HG03025 (cell line): Measurements from ENCODE around the gene NPAS3.
A peak's percentile ranks its signal among the peaks of the same experiment; 100 is the strongest.

Experiments
- ATAC-seq: cut with Tn5 transposase; IDR thresholded peaks from one replicate; pipeline ENCODE4 v1.9.1; 2021; ENCODE audit warnings: mild to moderate bottlenecking, moderate library complexity; ENCODE audit not compliant: unreplicated experiment, low FRiP score

The NPAS3 gene

GRCh38 chr14:33357225-33358010 lies 418.7 kb downstream of the NPAS3 start:
- ATAC-seq = no peak

GRCh38 chr14:33359288-33359881 lies 420.7 kb downstream of the NPAS3 start:
- no peak for ATAC-seq

- no peak for ATAC-seq
Observed at GRCh38 chr14:33362934-33363333, 424.3 kb downstream of the NPAS3 start.

- no peak for ATAC-seq
Observed at GRCh38 chr14:33363682-33364081, 425.0 kb downstream of the NPAS3 start.

GRCh38 chr14:33364466-33364865 lies 425.8 kb downstream of the NPAS3 start:
- ATAC-seq = no peak

- no peak for ATAC-seq
Observed at GRCh38 chr14:33369041-33369440, 430.4 kb downstream of the NPAS3 start.

- peak; percentile 93 for ATAC-seq
Observed at GRCh38 chr14:33369972-33370371, 431.3 kb downstream of the NPAS3 start.

- ATAC-seq = no peak
Observed at GRCh38 chr14:33370426-33370825, 431.7 kb downstream of the NPAS3 start.

- ATAC-seq = no peak
Observed at GRCh38 chr14:33375196-33375595, 436.5 kb downstream of the NPAS3 start.

- ATAC-seq = no peak
Observed at GRCh38 chr14:33375786-33376185, 437.1 kb downstream of the NPAS3 start.

- no peak for ATAC-seq
Observed at GRCh38 chr14:33376510-33376909, 437.8 kb downstream of the NPAS3 start.

- ATAC-seq = no peak
Observed at GRCh38 chr14:33377596-33378390, 439.1 kb downstream of the NPAS3 start.

- ATAC-seq = no peak
Observed at GRCh38 chr14:33381717-33382116, 443.0 kb downstream of the NPAS3 start.

GRCh38 chr14:33386140-33386539 lies 447.5 kb downstream of the NPAS3 start:
- ATAC-seq = no peak

- ATAC-seq = no peak
Observed at GRCh38 chr14:33386781-33387180, 448.1 kb downstream of the NPAS3 start.

- ATAC-seq = no peak
Observed at GRCh38 chr14:33390335-33390734, 451.7 kb downstream of the NPAS3 start.

GRCh38 chr14:33393231-33393894 lies 454.7 kb downstream of the NPAS3 start:
- ATAC-seq = no peak

- ATAC-seq = no peak
Observed at GRCh38 chr14:33393895-33394368, 455.3 kb downstream of the NPAS3 start.

GRCh38 chr14:33401311-33401710 lies 462.6 kb downstream of the NPAS3 start:
- no peak for ATAC-seq

- ATAC-seq = no peak
Observed at GRCh38 chr14:33402604-33403003, 463.9 kb downstream of the NPAS3 start.

- ATAC-seq = no peak
Observed at GRCh38 chr14:33404054-33404453, 465.4 kb downstream of the NPAS3 start.
